ENCODE data around the gene WASHC3.
A peak's percentile ranks its signal among the peaks of the same experiment; 100 is the strongest.
"Not testable (repeated sequence)": the region's sequence is repeated elsewhere in the genome, so short reads cannot be mapped to it uniquely, and the experiment has no call there.

WASHC3 gene, protein sequence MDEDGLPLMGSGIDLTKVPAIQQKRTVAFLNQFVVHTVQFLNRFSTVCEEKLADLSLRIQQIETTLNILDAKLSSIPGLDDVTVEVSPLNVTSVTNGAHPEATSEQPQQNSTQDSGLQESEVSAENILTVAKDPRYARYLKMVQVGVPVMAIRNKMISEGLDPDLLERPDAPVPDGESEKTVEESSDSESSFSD

DNA sequence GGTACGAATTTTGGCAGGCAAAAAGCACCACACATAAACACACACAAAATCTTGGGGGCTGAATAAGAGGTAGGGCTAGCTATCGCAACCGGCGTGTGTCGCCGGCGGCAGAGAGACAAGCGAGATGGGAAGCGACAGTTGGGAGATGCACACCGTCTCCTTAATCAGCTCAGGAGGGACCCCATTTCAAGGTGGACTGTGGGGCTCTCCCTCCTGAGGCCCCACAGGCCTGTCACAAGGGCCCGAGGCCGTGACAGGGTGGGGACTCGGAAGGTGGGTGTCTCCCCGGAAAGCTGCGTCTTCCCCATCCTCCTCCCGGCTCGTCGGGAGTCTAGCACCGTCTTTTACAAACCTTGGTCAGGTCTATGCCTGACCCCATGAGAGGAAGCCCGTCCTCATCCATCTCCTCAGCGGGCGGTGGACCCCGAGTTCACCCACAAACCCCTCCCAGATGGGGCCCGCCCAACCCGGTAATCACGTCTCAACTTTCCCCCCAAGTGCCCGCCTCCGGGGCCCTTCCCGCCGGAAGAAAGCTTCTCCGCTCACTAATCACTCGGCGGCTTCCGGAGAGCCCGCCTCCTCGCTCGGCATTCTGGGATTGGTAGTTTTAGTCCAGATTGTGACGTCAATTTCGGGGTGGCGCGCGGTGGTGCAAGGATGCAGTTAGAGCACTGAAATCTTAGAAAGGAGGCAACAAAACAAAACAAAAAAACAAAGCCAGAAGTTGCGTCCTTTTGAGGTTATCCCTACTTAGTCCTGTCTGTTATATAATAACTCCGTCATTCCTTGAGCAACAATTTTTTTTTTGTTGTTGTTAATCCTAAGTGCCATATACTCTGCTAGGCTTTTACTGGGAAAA, at the start of gene WASHC3:
WASHC3 (minus strand) TSS at position 432 of the 859 bp plus-strand sequence; CDS start at position 403, 29 bp downstream.
- DNase-seq: peak; percentile 96

DNA sequence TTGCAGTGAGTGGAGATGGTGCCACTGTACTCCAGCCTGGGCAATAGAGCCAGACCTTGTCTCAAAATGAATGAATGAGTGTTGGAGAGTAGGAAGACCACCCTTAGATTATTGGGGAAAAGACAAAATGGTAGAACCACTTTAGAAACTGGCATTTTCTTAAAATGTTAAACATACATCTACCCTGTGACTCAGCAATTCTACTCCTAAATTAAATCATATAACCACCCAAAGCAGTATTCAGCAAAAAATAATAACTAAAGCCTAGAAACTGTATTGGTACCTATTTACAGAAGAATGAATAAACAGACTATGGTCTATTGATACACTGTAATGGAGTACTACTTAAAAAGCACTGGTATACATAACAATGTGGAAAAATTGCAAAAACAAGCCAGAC, 49.0 kb upstream of the WASHC3 start:
- DNase-seq: no peak

DNA sequence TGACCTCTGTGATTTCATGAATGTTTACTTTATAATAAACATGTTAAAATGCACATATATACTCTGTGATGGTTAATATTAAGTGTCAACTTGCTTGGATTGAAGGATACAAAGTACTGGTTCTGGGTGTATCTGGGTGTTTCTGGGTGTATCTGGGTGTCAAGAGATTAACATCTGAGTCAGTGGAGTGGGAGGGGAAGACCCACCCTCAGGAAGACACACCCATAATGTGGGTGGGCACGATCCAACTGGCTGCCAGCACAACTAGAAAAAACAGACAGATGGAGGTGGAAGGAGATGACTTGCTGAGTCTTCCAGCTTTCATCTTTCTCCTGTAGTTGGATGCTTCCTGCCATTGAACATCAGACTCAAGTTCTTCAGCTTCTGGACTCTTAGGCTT, 46.2 kb upstream of the WASHC3 start:
- DNase-seq: no peak

DNA sequence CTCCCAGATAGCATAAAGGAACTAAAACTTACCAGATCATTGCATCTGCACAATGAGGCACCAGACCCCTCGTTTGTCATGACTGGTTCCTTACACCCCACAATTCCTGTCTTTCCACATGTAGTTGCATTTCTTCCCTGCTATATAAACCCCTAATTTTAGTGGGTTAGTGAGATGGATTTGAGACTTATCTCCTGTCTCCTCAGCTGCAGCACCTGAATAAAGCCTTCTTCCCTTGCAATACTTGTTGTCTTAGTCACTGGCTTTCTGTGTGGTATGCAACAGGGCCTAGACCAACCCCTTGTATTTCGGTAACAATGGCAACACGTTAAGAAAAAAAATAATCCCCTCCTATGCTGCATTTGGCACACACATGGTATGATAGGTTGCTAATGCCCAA, 45.1 kb upstream of the WASHC3 start:
- no peak for DNase-seq

DNA sequence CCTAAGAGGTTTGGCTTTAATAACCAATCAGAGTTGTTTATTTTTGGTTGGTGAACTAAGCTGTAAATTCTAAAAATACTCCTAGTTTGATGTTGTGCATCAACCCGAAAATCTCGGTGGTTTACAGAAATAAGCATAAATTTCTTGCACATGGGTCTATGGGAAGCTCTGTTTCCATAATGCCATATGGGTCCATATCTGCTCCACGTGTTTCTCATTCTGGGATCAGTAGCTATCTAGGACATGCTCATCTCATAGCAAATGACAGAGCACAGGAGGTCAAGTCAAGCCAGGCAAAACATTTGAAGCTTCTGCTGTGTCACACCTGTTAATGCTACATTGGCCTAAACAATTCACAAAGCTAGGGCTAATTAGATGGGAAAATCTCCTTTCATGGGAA, 35.1 kb upstream of the WASHC3 start:
- no peak for DNase-seq

DNA sequence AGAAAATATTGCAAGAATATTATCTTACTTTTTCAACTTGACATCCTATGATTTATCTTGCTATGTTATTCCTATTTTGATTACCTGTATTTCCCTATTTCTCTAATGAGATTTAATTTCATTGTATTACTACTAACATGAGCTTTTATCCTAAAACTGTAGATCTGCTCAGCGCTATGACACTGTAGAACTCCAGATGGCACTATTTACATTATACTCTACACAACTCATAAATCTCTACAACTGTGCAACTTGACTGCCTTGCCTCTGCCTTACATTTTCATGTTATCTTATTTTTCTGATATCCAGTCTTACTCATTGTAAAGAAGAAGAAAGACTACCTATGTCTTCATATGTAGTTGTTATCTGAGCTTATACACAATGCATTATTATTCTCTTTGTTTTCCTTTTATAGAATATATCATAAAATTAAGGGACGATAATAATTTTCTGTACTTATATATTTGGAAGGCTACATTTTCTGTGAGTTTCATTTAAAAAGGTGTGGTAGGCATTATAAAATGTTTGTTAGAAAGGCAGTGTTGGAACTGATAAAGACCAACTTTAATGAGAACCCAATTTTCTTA, 34.0 kb upstream of the WASHC3 start:
- no peak for DNase-seq

DNA sequence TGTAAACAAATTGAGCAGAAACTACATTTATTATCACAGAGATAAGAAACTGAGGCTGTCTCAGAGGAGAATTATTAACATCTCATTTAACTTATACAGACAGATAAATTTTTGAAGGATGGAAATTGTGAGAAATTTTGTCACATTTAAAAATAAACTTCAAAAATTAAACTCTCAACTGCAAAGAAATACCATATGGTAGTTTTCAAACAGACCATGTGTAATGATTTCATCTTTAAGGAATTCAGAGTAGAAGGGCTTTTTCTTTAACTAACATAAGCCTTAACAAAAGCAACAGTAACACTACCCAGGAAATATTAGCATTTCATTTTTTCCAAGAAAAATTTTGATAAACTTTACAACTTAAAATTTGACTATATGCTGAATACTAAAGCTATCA, 31.5 kb upstream of the WASHC3 start:
- DNase-seq: no peak

DNA sequence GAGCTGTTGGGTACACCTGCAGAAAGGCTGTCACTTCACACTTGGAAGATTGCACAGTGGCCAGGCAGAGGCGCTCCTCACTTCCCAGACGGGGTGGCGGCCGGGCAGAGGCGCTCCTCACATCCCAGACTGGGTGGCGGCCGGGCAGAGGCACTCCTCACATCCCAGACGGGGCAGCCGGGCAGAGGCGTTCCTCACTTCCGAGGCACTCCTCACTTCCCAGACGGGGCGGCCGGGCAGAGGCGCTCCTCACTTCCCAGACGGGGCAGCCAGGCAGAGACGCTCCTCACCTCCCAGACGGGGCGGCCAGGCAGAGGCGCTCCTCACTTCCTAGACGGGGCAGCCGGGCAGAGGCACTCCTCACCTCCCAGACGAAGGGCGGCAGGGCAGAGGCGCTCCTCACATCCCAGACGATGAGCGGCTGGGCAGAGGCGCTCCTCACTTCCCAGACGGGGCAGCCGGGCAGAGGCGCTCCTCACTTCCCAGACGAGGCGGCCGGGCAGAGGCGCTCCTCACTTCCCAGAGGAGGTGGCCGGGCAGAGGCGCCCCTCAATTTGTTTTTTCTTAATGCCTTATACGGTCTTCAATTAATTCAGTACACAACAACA, 27.5 kb upstream of the WASHC3 start:
- not testable (repeated sequence) for DNase-seq

DNA sequence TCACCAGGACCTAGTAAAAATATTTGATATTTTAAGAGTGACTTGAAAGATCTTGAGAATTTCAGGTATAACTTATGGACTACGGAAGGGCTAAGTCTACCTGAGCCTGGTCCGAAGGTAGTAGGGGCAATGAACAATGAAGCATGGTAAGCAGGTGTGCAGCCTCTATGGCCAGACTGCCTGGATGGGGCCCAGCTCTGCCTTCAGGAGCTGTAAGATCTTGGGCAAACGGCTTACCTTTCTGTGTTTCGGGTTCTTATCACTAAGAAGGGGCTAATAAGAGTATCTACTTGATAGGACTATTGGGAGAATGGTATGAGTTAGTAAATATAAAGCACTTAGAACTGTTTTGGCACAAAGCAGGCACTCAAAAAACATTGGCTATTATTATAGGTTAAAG, 19.1 kb upstream of the WASHC3 start:
- DNase-seq: no peak

DNA sequence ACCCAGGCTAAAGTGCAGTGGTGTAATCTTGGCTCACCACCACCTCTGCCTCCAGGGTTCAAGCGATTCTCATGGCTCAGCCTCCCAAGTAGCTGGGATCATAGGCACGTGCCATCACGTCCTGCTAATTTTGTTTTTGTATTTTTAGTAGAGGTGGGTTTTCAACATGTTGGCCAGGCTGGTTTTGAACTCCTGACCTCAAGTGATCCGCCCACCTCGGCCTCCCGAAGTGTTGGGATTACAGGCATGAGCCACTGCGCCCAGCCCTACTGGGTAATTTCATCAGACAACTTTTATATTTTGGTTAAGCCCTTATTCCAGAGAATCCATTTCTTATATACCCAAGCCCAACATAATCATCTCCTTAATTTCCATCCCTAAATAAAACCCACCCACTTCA, 10.3 kb upstream of the WASHC3 start:
- not testable (repeated sequence) for DNase-seq

DNA sequence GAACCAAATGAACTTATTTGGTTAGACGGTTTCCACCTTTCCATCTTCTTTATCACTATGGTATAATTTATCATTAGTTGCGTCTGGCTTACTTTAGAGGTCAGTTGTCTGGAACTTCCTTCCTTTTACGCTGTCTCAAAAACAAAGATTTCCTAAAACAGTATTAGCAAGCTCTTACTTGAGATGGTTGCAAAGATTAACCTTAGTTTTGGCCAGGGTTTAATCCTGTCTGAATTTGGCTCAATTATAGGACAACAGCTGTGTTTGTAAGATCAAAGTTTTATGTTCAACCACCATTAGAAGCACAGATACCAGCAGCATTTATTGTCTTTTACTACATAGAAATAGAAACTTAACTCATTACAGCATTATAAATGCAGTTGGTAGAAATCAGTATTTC, 7.9 kb upstream of the WASHC3 start:
- no peak for DNase-seq

DNA sequence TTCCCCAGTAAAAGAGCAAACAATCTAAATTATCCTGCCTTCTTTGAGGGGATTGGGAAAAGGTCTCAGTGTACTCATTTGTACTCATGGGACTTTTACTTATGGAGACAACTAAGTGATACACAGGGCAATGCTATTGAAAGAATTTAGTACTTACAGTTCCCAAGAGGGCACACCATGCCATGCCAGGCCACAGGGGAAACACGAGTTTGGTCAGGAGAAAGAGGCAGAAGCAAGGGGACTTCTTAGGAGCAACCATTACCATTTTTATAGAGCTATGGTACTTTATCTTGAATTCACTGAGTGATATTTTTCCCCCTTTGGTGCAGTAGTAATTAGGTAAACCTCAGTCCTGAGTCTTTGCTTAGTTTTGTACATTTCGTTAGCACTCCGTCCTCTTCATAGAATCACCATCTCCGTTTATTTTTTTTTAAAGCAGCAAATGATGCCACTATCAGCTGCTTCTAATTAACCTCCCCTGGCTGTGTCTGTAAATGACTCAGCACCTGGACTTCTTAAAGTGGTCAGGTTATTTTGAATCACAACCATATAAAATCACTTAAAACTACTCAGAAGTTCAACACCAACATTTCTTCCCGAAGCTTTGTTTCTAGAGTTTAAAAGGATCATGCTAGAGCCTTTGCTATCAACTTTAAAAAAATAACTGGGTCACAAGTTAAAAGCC, 5.9 kb upstream of the WASHC3 start:
- DNase-seq: no peak

DNA sequence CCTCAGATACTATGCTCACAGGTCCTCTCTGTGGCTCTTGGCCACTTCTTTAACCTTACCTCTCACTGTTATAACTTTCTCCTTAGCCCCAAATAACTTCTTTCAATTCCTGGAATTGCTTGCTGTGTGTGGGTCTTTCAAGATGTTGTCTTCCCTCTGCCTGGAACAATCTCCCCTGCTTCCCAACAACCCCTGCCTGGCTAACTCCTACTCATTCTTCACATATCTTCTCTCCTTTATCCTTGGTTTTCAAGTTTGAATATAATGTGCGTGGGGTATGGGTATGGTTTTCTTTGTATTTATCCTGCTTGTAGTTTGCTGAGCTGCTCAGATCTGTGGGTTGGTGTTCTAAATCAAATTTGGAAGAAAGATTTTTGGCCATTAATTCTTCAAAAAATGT, 2.7 kb upstream of the WASHC3 start:
- DNase-seq: no peak

DNA sequence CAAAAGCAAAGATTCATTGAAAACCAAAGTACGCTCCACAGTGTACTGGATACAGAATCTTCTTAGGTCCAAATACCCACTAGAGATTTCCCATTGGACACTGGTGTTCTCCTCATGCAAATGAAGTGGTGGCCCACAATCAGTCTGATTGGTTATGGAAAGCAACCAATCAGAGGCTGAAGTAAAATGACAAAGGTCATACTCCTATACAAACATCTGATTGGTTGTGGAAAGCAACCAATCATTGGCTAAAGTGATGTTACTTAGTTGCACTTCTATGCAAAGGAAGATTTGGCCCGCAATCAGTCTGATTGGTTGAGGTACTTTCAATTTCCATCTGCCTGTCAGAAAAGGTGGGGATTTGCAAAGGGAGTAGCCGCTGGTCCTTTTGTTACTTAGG, 1.3 kb upstream of the WASHC3 start:
- DNase-seq: peak; percentile 4

DNA sequence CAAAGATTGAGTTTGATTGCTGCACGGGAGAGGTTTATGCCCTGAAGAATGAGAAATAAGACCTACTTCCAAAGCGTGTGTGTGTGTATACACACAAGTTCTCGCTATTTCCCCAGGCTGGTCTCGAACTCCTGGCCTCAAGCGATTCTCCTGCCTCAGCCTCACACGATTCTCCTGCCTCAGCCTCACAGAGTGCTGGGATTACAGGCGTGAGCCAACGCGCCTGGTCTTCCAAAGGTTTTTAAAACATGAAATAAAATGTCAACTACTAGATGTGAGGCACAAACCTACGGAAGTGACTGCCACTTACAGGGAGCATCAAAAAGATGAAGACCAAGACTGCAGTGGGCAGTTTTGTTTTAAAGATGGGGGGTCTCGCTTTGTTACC, 622 bp upstream of the WASHC3 start:
- no peak for DNase-seq

DNA sequence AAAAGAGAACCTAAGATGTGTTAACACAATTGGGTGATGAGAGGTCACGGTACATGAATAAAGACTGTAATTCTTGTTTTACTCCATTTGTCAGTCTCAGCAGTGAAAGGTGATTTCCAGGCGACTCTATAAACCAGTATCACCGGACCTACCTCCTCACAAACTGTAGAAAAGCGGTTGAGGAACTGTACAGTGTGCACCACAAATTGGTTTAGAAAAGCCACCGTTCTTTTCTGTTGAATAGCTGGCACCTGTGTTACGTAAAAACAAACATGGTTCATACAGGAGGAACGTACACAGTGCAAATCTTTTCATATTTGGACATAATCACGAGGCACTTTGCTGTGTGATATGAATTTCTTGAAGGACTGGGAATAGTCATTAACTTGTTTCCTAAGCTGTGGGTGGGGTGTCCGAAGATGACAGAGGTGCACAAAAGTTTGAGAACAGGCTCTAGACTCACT, 663 bp downstream of the WASHC3 start:
- peak; percentile 67 for DNase-seq

DNA sequence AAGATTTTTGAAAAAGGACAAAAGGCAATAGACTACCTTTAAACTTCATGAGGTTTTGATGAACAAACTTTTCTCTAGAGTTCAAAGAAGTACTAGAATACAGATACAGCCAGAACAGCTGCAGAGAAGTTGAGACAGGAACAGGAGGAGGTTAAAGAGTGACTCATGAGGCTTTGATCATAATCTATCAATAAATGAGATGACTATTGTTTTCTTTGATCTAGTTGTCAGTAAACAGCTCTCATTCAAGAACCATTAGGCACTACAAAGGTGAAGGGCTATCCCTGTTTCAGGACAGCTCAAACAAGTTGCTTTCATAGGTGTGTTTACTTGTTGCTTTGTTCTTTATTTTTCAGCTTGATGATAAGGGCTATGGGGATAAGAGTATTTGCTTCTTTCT, 2.4 kb downstream of the WASHC3 start:
- peak; percentile 58 for DNase-seq

DNA sequence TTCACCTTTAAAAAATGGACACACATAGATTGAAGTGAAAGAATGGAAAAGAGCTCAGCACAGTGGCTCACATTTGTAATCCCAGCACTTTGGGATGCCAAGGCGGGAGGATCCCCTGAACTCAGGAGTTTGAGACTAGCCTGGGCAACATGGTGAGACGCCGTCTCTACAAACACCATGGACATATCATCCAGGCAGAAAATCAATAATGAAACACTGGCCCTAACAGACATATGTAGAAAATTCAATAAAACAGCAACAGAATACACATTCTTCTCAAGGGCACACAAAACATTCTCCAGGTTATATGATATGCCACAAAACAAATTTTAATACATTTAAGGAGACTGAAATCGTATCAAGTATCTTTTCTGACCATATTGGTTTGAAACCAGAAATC, 7.4 kb downstream of the WASHC3 start:
- DNase-seq: no peak

DNA sequence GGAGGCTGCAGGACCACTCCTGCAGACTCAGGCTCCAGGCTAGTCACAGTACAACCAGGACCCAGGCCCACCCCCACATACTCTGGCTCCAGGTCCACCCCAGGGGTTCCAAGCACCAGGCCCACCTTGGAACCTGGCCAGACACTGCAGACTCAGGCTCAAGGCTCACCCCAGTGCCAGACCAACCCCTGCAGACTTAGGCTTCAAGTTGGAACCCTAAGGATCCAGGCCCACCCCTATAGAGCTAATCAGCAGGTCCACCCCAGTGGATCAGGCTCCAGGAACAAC, 8.8 kb downstream of the WASHC3 start:
- DNase-seq: no peak

DNA sequence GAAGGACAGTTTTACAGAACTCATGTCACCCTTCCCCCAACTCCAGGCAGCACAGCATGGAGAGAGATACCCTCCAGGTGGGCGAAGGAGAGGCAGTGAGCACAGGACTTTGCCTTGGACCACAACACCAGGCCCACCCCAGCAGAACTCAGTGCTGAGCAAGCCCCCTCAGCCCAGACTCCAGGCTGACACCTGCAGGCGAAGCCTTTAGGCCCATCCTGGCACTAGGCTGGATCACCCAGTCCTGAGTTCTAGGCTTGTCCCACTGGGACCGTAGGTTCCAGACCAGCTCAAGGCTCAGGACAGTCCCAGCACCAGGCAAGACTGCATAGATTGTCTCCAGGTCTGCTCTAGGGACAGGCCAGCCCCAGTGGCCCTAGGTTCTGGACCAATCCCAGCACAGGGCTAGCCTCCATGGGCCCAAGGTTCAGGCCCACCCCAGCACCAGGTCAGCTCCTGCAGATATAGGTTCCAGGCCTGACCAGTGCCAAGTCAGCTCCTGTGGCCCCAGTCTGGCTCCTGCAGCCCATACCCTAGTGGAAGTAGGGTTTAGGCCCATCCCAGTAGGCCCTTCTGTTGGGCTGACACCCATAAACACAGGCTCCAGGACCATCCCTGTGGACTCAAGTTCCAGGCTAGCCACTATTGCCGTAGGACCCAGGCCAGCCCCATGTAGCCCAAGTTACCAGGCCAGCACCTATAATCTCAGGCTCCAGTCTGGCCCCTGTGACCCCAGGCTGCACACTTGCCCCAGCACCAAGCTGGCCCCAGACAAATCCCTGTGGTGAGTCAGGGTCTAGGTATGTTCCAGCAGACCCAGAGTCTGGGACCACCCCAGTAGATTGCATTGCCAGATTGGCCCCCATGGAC, 9.4 kb downstream of the WASHC3 start:
- DNase-seq: no peak

DNA sequence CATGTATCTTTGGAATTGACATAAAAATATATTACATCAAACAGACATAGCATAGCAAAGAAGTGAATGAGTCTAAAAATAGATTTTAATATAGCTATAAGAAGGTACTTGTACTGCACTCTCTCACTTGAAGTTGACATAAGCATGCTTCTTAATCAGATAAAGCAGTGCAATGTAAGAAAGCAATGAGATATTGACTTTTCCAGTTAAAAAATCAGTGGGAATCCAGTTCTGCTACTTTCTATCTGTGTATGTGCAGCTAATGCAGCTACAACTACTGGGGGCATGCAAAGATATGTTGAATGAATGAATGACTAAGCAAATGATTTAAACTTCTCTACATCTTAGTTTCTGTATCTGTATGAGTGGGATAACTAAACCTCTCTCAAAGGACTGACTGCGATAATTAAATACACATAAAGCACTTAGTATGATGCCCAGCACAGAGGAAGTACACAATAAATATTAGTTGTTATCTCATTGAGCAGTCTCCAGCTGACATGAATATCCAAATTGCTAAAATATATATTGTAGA, 10.3 kb downstream of the WASHC3 start:
- no peak for DNase-seq
